Muscle of arm (tissue), 12 donors: Measurements from ENCODE around the gene RBM47. TPM values are rescaled to one million over a fixed set of nuclear protein-coding genes. Genes with fewer than 3 reads are reported as not detected.

Experiments used
- DNase-seq: peaks from one replicate; pipeline ENCODE4 v3.0.0-alpha.2; 2013
- polyA plus RNA-seq, 12 donors: library from polyadenylated mRNA; unstranded; fragments of 120-200 nt; gene quantifications; one replicate each; pipeline ENCODE4 v1.2.1, GENCODE V29; 2013; ENCODE audit not compliant: insufficient read length in 12 of 12

Gene RBM47
- polyA plus RNA-seq, 12 donors, result 0.93 to 20.1 (median 1.8) TPM; not detected in 1

DNA sequence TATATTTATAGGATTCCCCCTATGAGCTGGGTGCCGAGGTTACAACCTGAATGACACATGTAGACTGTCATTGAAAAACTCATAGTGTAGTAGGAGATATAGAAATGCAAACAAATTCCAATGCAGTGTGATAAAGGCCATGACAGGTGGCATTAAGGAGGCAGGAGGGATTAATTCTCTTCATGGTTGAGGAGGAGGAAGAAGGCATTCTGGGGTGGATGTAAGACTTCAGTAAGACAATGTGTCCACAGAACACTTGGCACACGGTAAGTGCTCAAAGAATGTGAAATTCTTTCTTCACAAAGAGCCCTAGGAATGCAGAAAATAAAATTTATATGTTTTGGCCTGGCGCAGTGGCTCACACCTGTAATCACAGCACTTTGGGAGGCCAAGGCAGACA is 136.5 kb downstream of the RBM47 start:
- no peak for DNase-seq

DNA sequence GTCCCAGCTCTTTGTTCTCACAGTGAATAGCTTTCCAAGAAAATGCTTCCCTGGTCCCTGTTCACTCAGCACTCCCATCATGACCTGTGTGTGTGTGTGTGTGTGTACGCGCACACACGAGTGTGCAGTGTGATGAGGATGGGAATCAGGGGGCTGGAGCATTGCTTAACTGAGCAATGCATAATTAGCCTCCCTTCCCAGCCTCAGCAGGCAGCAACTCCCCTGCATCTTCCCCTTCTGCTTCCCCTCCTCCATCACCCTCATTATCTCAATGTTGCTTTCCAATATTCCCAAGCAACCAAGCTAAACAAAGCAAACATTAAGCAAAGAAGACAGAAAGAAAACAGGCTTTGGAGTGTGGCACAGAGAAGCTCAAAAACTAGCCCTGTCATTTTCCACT is 137.0 kb downstream of the RBM47 start:
- no peak for DNase-seq

DNA sequence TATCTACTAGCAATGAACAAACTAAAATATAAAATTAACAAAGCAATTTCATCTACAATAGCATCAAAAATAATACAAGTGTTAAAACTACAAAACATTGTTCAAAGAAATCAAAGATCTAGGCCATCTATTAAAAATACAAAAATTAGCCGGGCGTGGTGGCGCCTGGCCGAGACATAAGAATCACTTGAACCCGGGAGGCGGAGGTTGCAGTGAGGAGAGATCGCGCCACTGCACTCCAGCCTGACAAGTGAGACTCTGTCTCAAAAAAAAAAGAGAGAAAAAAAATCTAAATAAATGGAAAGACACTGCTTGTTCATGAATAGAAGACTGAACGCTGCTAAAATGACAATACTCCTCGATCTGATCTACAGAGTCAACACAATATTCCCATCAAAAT is 139.2 kb downstream of the RBM47 start:
- DNase-seq, result no peak

DNA sequence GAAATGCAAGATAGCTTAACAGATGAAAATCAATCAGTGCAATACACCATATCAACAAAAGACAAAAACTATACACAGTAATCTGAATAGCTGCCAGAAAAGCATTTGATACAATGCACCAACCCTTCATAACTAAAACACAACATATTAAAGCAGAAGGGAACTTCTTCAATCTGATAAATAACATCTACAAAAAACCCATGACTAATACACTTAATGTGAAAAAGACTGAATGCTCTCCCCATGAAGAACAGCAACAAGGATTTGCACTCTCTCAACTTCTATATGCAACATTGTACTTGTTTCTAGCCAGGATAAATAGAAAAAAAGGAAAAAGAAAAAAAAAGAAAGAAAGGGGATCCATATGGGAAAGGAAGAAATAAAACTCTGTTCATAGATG is 139.7 kb downstream of the RBM47 start:
- DNase-seq, result no peak

DNA sequence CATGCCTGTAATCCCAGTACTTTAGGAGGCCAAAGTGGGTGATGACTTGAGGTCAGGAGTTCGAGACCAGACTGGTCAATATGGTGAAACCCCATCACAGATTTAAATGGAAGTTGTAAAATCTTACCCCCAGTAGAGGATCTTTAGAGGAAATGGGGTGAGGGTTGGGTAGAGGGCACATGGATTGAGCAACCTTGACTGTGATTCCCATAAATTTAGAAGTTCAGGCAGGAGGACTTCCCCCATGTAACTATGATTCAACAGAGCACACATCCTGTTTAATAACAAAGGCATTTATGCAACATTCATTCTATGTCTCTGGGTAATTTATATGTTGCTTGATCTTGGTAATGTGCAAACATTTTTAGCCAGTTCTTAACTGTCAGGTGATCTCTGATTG is 143.1 kb downstream of the RBM47 start:
- DNase-seq, result no peak

DNA sequence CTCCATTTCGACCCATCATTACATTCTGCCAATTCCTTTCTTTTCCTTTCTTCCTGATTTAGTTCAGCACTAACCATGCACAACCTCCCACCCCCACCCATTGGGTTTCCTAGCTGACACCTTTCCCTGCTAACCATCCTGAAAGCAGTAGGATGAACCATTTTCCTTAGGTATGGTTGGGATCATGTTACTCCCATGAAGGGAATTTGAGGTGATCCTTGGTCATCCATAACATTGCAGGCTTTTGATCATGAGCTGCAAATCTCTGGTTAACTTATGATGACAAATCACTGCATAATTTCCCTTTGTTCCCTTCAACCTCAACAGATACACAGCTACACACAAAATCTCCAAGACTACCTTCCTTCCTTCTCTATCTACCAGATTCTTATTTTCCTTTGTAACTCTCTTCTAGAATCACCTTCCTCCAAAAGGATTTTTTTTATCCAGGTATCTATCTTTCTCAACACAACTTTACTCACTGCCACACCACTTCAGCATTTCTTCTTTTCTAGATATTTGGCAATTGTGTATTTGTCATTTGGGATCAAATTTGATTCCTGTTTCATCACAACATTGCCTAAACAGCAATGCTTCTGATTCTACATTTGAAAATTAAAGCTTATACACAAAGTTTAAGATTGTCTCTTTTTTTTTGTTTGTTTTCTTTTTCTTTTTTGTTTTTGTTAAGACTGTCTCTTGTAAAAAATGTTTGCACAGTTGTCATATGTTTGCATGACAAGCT is 145.1 kb downstream of the RBM47 start:
- DNase-seq, result no peak

DNA sequence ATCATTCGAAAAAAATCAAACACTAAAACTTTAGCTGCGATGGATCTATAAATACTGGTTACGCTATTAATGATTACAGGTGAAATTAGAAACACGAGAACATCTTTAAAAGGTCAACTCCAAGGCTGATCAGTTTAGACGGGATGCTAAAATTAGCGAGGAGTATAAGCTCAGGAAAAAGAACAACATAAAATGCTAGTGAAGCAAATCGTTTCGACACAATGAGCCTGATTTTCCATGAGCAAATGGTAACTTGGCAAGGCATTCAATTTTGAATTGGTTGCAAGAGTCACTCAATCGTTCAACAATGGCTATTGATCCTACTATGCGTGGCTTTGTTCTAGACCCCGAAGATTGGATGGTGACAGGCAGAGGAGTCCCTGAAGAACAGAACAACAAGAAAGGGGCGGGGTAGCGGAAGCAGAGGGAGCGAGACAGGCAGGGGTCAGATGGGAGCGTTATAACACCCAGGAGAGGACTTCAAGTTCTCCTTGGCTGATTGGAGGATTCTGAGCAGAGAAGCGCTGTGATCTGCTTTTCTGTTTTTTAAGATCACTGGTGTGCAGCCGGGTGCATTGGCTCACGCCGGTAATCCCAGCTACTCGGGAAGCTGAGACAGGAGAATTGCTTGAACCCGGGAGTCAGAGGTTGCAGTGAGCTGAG is 146.5 kb downstream of the RBM47 start:
- DNase-seq, result no peak

DNA sequence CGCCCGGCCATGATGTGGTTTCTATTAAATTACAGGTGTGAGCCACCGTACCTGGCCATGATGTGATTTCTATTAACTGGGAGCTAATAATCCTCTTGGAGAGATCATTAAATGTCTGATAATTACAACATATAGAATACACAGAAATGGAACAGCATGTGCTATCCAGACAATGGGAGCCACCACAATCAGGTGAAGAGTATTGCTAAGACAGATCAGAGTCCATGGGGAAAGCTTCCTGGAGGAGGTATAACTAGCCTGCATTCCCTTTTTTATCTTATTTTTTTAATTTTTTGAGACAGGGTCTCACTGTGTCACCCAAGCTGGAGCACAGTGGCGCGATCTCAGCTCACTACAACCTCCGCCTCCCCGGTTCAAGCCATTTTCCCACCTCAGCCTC is 147.7 kb downstream of the RBM47 start:
- no peak for DNase-seq

DNA sequence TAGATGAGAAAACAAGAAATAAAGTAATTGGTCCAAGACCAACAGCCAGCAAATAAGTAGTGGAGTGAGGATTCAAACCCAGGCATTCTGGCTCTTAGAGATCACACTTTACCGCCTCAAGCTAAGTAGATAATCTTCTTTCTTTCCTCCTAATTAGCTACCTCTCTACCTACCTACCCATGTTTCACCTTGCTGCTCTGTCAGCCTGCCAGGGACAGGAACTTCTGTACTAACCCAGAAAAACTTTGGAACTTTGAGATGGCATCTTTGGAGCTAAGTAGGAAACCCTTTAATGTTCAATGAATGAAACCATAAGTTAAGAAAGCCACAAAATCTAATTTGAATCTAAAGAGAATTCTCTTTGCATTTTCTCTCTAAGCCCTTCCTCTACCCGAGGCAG is 149.4 kb downstream of the RBM47 start:
- DNase-seq, result no peak

DNA sequence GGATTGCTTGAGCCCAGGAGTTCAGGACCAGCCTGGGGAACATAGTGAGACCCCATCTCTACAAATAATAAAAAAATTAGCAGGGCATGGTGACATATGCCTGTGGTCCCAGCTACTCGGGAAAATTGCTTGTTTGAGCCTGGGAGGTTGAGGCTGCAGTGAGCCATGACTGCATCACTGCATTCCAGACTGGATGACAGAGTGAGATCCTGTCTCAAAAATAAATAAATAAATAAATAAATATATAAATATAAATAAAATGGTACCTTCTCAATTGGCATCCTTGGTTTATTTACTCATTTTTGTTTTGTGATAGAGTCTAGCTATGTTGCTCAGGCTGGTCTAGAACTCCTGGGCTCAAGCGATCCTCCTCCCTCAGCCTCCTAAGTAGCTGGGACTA is 150.3 kb downstream of the RBM47 start:
- DNase-seq, result no peak

DNA sequence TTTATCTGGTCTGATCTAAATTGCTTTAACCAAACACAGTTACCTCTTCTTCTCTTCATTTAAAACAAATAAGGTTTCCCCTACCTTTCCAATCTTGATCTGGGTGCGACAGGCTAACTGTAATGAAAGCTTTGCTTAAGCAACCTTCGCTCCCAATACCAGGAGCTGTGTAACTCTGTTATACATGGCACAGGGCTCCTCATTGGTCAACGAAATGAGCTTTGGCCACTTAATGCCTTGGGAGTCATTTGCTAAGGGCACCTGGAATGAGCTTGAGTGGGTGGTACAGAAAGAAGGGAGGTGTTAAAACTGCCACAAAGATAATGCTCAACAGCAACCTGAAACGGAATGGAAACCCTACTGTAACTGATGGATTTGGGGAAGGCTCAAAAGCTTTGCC is 154.1 kb downstream of the RBM47 start:
- DNase-seq, result no peak

DNA sequence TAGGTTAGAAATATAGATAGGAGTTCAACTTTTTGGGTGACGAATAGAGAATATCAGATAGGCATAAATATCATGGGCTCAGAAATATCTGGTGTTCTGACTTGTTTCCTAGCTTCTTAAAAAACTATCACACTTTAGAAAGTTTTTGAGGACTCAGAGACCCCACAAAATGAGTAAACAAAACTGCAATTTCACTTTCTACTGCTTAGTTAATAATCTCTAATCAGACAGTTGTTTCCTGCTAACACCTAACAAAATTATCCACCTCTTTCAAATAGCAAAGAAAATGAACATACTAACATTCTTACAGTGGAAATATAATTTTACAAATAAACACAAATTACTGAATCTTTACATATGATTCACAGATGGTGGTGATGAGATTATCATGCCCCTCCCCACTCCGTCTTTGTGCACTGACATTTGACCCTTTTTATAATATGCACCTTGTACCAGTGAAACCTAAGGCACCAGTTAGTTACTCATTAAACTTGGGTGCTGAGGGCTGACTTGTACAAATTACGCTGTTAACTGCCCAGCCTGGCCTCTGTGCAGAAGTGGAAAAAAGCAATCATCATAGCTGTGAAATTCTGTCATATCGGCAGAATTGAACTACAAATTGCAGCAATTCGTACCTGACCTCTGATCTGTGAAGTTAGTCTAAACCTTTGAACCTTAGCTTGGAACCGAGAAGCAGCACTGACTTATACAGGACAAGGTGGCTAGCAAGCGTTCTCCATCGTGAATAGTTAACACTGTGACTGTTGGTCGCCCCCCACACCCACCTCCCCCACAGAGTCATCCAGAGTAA is 155.9 kb downstream of the RBM47 start:
- no peak for DNase-seq

DNA sequence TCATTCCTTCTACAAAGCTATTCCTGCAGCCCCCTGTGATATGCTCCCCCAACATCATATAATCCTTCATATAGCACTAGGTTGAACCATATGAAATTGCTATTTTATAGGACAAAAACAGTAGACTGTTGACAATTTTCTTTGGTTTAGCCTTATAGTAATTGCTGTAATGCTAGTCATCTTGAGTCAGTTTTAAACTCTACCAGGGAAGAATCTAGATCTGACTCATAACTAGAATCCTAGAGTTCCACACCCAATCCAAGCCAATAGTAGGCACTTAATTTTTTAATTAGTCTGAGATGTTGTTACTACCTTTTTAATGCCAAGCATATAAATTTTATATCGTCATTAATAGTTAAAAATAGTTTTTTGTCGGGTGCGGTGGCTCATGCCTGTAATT is 157.7 kb downstream of the RBM47 start:
- DNase-seq, result no peak

DNA sequence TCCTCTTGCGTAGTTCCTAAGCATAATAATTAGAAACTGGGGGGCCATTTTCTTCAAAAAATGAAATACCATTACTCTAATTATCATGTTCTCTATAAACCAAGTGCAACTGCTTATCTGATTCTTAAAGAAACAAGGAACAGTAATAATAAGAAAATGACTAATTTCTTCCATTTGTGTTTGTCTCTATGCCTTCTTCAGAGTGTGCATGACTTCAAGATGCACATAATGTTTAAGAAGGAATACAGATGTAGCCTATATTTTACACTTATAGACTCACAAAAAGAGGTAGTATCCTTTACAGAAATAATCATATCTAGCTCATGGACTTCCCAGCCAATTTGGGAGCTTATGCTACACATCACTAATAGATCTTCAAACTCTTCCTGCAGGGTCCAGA is 162.9 kb downstream of the RBM47 start:
- no peak for DNase-seq

DNA sequence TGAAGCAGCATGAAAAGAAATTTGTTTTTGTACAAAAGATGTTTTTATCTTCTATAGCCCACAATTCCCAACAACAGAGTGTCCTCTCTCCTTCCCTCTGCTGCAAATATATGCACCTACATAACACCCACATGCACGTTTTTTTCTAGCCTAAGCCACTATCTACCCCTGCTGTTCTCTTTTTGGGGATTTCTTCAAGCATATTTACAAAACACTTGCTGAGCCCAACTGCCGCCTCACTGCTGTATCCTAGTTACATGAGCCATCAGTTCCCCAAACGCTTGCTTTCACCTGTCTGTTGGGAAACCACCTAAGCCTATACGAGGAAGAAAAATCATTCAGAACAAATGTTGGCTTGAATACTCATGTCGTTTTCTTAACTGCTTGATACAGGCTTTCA is 167.3 kb downstream of the RBM47 start:
- DNase-seq, result no peak

DNA sequence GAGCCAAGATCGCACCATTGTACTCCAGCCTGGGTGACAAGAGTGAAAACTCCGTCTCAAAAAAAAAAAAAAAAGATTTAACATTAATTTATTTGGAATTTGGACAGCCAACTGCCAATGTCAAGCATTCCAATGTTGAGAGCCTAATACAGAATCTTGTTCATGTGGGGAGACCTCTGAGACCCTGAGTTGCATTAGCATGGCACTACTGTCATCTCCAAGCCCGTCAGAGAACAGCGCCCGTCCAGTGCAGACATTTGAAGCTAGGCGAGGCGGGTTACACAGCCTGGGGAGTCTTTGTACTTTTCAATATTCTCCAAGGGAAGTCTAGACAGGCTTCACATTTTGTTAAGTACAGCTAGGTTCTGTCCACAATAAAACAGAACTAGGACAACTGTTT is 167.8 kb downstream of the RBM47 start:
- DNase-seq, result no peak

DNA sequence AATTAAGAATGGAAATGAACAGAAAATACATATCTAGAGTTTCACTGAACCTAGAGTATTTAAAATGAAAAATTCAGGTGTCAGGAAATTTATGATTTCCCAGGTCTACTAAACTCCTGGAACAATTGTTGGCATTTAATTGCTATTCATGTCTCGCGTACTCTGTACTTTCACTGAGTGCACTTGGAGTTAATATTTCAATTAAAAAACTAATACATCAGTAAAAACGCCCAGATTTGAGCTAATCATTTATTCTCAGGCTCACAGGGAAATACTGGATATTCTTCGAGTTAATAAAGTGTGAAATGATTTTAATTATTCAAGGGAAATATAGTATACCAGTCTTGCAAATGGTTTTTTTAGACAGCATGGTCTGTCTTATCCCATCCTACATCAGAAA is 168.6 kb downstream of the RBM47 start:
- DNase-seq, result no peak

DNA sequence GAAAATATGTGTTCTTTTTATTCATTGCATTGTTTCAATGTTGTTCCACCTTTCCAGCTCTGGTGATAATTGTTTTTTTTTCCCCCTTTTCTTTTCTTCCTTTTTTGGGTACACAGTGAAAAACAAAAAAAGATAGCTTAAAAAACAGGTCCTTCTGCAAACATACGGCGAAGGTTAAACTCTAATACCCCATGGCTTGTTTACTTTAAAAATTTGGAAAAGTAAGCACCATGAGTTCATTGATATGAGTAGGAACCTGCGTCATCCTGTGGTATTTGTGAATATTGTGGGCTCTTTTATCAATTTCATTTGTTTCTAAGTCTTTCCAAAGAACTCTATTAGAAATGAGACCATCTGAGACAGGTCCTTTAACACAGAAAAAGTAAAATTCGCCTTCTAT is 171.0 kb downstream of the RBM47 start:
- no peak for DNase-seq

DNA sequence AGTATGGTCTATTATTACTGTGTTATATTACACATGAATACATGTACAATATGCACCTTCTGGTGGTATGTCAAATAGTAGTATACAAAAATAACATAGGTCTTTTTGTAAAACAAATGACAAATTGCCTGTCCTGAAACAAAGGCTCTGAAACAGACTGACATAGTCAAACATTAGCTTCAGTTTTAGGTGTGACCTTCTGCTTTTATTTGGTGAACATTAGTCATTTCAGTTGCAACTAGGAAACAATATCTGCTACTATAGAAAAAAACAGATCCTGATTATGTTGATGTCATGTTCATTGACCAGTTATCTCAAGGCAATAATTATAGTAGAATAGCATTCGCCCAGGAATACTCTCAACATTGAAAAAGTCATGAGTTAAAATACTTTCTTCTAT is 171.6 kb downstream of the RBM47 start:
- no peak for DNase-seq

DNA sequence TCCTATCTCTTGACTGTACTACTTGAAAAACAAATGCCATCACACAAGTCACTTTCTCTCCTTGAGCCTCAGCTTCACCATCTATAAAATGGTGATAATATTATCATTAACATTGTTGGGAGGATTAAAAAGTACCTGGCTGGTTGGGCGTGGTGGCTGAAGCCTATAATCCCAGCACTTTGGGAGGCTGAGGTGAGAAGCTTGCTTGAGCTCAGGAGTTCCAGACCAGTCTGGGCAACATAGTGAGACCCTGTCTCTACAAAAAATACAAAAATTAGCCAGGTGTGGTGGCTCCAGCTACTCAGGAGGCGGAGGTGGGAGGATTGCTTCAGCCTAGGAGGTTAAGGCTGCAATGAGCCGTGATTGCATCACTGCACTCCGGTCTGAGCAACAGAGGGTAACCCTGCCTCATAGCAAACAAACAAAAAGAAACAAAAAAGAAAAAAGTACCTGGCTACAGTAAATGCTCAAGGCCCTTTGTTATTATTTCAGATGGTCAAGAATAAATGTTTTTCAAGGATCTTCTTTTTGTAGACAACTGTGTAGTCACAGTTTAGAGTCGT is 174.2 kb downstream of the RBM47 start:
- DNase-seq, result no peak

DNA sequence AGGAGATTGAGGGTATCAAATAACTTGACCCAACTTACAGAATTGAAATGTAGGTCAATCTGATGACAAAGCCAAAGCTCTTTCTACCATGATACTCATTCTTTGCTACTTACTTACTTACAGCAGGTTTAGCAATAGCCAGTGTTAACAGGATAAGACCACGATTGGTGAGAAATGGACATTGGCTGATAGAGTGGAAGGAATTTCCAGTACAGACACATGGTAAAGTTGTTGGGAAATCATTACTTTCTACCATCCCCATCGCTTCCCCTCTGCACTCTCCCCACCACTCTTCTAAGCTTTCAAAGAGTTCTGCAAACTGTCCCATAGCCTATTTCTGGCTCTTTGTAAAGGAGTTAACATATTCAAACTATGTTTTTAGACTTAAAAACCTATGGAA is 174.8 kb downstream of the RBM47 start:
- no peak for DNase-seq

DNA sequence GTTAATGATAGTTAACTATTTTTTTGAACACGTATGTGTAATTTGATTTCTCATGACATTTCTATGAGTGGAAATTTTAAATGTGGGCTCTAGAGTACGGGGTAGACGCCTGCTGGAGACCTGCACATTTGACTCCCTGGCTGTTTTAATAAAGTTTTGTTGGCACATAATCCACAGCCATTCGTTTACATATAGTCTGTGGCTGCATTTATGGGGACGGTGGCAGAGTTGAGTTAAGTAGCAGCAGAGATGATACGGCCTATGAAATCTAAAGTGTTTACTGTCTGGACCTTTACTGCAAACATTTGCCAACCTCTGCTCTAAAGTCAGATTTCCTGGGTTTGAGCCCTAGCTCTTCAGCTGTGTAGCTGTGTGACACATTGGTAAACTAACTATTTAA is 175.8 kb downstream of the RBM47 start:
- no peak for DNase-seq

DNA sequence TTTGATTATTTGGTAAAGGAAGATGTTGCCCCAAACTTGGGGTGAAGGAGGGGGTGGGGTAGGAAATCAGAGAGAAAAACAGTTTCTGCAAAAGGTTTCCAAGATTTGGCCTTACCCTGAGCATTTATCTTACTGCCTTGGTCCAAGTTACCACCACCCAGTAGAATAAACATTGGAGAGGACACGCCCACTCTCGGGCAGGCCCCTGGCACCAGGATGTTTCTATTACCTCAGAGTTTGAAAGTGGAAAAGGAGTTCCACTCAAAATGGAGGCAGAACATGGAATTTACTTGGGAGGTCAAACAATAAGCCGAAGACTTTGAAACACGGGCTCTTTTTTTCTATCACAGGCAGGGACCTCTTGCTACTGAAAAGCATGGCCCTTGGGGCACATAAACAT is 180.8 kb downstream of the RBM47 start:
- DNase-seq, result no peak
